Measurements from ENCODE around the gene GALNT2. TPM values are rescaled to one million over a fixed set of nuclear protein-coding genes. Genes with fewer than 3 reads are reported as not detected.

Gene GALNT2
- total and polyA plus RNA-seq, 9 of the 15 experiments (the other 6 are each of a cell fraction or from before 2014, with no cell fraction given) = 1.6 to 106 (median 51.9) TPM

DNA sequence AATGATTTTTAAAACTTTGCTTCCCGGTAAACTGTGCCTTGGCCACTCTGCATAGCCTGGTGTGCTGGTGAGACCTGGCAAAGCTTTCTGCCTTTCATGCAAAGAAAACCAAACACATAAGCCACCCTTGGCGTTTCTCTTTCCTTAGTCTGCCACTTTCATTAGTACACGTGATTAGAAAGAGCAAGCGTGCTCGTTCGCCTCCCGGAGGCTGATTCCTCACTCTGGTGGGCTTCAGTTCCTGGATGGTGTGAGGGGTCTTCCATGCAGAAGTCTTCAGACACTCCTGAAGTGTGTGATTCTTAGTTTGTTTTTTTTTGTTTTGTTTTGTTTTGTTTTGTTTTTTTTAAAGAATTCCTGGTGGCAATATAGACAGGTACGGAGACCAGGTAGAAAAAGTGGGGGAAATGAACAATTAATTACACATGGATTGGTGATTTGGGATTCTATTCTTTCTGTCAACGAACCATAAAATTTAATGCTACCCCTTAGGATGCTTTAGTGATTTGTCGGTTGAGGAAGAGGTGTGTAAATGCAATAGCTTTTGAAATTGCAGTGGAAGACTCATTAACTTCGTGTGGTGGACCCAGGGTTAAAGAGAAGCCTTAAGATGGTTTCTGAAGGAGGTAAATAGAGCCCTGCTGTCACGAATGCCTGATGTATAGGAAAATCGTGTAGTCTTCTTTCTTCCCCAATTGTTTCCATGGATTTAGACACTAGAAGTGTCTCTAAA, 2.1 kb downstream of the GALNT2 start (continued):
- TF ChIP-seq NFATC3 (IDR thresholded peaks at IDR 0.05) (no peak), LARP7 (IDR thresholded peaks at IDR 0.05) (peak; percentile 73; the same call in 1 of the 2 replicates), NR2C1 (IDR thresholded peaks at IDR 0.05) (no peak), NR2C1 (tag; IDR thresholded peaks at IDR 0.05) (no peak), BHLHE40 (IDR thresholded peaks at IDR 0.05; ENCODE audit: low read length) (peak; percentile 72), DACH1 (IDR thresholded peaks at IDR 0.05; ENCODE audit: partially characterized antibody) (peak; percentile 36), MTF1 (CRISPR knock-in tag; IDR thresholded peaks at IDR 0.05; ENCODE audit: borderline replicate concordance) (no peak), ZBTB7A (IDR thresholded peaks at IDR 0.05; ENCODE audit: borderline replicate concordance, control insufficient read depth, low read depth, low read length) (peak; percentile 62; the same call in 1 of the 2 replicates)
- TF ChIP-seq, protein P1, sequence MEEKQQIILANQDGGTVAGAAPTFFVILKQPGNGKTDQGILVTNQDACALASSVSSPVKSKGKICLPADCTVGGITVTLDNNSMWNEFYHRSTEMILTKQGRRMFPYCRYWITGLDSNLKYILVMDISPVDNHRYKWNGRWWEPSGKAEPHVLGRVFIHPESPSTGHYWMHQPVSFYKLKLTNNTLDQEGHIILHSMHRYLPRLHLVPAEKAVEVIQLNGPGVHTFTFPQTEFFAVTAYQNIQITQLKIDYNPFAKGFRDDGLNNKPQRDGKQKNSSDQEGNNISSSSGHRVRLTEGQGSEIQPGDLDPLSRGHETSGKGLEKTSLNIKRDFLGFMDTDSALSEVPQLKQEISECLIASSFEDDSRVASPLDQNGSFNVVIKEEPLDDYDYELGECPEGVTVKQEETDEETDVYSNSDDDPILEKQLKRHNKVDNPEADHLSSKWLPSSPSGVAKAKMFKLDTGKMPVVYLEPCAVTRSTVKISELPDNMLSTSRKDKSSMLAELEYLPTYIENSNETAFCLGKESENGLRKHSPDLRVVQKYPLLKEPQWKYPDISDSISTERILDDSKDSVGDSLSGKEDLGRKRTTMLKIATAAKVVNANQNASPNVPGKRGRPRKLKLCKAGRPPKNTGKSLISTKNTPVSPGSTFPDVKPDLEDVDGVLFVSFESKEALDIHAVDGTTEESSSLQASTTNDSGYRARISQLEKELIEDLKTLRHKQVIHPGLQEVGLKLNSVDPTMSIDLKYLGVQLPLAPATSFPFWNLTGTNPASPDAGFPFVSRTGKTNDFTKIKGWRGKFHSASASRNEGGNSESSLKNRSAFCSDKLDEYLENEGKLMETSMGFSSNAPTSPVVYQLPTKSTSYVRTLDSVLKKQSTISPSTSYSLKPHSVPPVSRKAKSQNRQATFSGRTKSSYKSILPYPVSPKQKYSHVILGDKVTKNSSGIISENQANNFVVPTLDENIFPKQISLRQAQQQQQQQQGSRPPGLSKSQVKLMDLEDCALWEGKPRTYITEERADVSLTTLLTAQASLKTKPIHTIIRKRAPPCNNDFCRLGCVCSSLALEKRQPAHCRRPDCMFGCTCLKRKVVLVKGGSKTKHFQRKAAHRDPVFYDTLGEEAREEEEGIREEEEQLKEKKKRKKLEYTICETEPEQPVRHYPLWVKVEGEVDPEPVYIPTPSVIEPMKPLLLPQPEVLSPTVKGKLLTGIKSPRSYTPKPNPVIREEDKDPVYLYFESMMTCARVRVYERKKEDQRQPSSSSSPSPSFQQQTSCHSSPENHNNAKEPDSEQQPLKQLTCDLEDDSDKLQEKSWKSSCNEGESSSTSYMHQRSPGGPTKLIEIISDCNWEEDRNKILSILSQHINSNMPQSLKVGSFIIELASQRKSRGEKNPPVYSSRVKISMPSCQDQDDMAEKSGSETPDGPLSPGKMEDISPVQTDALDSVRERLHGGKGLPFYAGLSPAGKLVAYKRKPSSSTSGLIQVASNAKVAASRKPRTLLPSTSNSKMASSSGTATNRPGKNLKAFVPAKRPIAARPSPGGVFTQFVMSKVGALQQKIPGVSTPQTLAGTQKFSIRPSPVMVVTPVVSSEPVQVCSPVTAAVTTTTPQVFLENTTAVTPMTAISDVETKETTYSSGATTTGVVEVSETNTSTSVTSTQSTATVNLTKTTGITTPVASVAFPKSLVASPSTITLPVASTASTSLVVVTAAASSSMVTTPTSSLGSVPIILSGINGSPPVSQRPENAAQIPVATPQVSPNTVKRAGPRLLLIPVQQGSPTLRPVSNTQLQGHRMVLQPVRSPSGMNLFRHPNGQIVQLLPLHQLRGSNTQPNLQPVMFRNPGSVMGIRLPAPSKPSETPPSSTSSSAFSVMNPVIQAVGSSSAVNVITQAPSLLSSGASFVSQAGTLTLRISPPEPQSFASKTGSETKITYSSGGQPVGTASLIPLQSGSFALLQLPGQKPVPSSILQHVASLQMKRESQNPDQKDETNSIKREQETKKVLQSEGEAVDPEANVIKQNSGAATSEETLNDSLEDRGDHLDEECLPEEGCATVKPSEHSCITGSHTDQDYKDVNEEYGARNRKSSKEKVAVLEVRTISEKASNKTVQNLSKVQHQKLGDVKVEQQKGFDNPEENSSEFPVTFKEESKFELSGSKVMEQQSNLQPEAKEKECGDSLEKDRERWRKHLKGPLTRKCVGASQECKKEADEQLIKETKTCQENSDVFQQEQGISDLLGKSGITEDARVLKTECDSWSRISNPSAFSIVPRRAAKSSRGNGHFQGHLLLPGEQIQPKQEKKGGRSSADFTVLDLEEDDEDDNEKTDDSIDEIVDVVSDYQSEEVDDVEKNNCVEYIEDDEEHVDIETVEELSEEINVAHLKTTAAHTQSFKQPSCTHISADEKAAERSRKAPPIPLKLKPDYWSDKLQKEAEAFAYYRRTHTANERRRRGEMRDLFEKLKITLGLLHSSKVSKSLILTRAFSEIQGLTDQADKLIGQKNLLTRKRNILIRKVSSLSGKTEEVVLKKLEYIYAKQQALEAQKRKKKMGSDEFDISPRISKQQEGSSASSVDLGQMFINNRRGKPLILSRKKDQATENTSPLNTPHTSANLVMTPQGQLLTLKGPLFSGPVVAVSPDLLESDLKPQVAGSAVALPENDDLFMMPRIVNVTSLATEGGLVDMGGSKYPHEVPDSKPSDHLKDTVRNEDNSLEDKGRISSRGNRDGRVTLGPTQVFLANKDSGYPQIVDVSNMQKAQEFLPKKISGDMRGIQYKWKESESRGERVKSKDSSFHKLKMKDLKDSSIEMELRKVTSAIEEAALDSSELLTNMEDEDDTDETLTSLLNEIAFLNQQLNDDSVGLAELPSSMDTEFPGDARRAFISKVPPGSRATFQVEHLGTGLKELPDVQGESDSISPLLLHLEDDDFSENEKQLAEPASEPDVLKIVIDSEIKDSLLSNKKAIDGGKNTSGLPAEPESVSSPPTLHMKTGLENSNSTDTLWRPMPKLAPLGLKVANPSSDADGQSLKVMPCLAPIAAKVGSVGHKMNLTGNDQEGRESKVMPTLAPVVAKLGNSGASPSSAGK (IDR thresholded peaks at IDR 0.05) = peak; percentile 47
- TF ChIP-seq, protein P2, sequence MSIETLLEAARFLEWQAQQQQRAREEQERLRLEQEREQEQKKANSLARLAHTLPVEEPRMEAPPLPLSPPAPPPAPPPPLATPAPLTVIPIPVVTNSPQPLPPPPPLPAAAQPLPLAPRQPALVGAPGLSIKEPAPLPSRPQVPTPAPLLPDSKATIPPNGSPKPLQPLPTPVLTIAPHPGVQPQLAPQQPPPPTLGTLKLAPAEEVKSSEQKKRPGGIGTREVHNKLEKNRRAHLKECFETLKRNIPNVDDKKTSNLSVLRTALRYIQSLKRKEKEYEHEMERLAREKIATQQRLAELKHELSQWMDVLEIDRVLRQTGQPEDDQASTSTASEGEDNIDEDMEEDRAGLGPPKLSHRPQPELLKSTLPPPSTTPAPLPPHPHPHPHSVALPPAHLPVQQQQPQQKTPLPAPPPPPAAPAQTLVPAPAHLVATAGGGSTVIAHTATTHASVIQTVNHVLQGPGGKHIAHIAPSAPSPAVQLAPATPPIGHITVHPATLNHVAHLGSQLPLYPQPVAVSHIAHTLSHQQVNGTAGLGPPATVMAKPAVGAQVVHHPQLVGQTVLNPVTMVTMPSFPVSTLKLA (conservative IDR thresholded peaks at IDR 0.05) = peak; percentile 48 to 63; a peak in 3 of 4 replicates
- TF ChIP-seq, protein P3, sequence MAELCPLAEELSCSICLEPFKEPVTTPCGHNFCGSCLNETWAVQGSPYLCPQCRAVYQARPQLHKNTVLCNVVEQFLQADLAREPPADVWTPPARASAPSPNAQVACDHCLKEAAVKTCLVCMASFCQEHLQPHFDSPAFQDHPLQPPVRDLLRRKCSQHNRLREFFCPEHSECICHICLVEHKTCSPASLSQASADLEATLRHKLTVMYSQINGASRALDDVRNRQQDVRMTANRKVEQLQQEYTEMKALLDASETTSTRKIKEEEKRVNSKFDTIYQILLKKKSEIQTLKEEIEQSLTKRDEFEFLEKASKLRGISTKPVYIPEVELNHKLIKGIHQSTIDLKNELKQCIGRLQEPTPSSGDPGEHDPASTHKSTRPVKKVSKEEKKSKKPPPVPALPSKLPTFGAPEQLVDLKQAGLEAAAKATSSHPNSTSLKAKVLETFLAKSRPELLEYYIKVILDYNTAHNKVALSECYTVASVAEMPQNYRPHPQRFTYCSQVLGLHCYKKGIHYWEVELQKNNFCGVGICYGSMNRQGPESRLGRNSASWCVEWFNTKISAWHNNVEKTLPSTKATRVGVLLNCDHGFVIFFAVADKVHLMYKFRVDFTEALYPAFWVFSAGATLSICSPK (IDR thresholded peaks at IDR 0.05; ENCODE audit: borderline replicate concordance) = peak; percentile 81; the same call in 1 of the 2 replicates
- TF ChIP-seq, protein P4, sequence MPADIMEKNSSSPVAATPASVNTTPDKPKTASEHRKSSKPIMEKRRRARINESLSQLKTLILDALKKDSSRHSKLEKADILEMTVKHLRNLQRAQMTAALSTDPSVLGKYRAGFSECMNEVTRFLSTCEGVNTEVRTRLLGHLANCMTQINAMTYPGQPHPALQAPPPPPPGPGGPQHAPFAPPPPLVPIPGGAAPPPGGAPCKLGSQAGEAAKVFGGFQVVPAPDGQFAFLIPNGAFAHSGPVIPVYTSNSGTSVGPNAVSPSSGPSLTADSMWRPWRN (IDR thresholded peaks at IDR 0.05; ENCODE audit: low read depth) = 0 out of 2 replicates have a peak, but pooled peaks have one; percentile 28

All from K562 (cell line).